Panc1 (cell line): ENCODE data around the gene DDI2.

Experiments used
- CTCF ChIP-seq: fragments of 450-650 bp; IDR thresholded peaks from 2 replicates; pipeline ENCODE4 v1.5.1; 2017; ENCODE audit warnings: mild to moderate bottlenecking
- POLR2AphosphoS5 ChIP-seq: IDR thresholded peaks from 2 replicates; pipeline ENCODE4 v1.6.1; 2012; ENCODE audit warnings: mild to moderate bottlenecking, low read depth, low read length, moderate library complexity
- REST ChIP-seq, 2 experiments: IDR thresholded peaks; 2 replicates each; pipeline ENCODE4 v1.6.1; 2011 to 2012; ENCODE audit warnings: low read depth in 2 of 2, control low read depth in 1 of 2, low read length in 1 of 2, mild to moderate bottlenecking in 1 of 2, moderate library complexity in 1 of 2; ENCODE audit not compliant: insufficient read depth in 1 of 2
- SIN3A ChIP-seq: IDR thresholded peaks from 2 replicates; pipeline ENCODE4 v1.6.1; 2012; ENCODE audit warnings: low read depth, mild to moderate bottlenecking, low read length, moderate library complexity, borderline replicate concordance; ENCODE audit not compliant: insufficient read depth
- TCF7L2 ChIP-seq: IDR thresholded peaks from 2 replicates; pipeline ENCODE4 v1.6.1; 2011; ENCODE audit warnings: mild to moderate bottlenecking, low read depth, low read length, inconsistent platforms

GRCh38 chr1:15702722-15703550 is 85.7 kb downstream of the DDI2 start:
- no peak; the same call in 1 of the 2 replicates for TF ChIP-seq CTCF
- no peak for TF ChIP-seq REST (IDR thresholded peaks at IDR 0.05; ENCODE audit: insufficient read depth in 1 of 2, low read depth in 2 of 2, low read length in 1 of 2)
- no peak for TF ChIP-seq POLR2AphosphoS5
- no peak for TF ChIP-seq TCF7L2
- no peak for TF ChIP-seq SIN3A
